Muscle layer of colon (tissue), 2 donors: ENCODE data around the gene GHRL.

Experiments used
- H3K27ac ChIP-seq: one replicate; pipeline ENCODE4 v1.7.0; 2013; ENCODE audit warnings: low read depth, mild to moderate bottlenecking, low read length, moderate library complexity
- H3K27me3 ChIP-seq, 2 donors: one replicate each; pipeline ENCODE4 v1.7.0; 2013; ENCODE audit warnings: low read length in 2 of 2, mild to moderate bottlenecking in 2 of 2; ENCODE audit not compliant: insufficient read depth in 2 of 2, control insufficient read depth in 1 of 2
- H3K36me3 ChIP-seq: one replicate; pipeline ENCODE4 v1.7.0; 2013; ENCODE audit warnings: mild to moderate bottlenecking, low read length; ENCODE audit not compliant: insufficient read depth
- H3K4me1 ChIP-seq: one replicate; pipeline ENCODE4 v1.7.0; 2013; ENCODE audit warnings: mild to moderate bottlenecking, low read length; ENCODE audit not compliant: insufficient read depth
- H3K4me3 ChIP-seq, 2 donors: one replicate each; pipeline ENCODE4 v1.7.0; 2013; ENCODE audit warnings: low read length in 2 of 2, low read depth in 1 of 2, mild to moderate bottlenecking in 1 of 2, moderate library complexity in 1 of 2
- H3K9ac ChIP-seq: one replicate; pipeline ENCODE4 v1.7.0; 2013; ENCODE audit warnings: low read length
- H3K9me3 ChIP-seq: one replicate; pipeline ENCODE4 v1.7.0; 2013; ENCODE audit warnings: mild to moderate bottlenecking, low read length
- donor health status: abdominal sarcoma.
- donor health status: Adenocarcinoma of cecum.

GHRL gene

DNA sequence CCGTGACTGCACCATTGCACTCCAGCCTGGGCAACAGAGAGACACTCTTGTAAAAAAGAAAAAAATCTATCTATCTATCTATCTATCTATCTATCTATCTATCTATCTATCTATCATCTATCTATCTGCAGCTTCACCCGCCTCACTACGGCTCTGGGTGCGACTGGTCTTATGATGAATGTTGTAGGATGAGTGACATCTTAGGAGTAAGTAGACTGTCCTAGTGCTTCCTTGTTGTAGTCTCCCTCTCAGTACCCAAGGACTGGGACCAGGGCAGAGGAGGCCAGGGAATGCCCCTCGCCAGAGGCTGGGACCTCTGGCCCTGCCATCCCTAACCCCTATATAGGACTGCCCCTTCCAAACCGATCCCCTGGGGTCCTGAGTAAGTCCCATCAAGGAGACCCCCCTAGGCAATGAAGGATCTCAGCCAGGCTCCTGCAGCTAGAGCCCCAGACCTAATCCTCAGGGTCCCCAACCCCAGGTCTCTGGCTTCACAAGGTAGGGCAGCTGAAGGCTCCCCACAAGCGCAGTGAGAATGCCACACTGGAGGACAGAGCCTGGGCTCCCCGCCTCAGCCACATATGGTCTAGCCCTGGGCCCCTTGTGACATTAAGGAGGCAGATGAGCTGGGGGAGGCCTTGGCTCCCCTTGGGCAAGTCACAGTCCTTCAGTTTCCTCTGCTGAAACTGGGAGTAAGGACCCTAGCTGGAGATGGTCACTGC is 29.0 kb upstream of the GHRL start:
- no peaks in the 10 kb centered on the region for H3K9me3 ChIP-seq
- H3K4me1 ChIP-seq, result peaks cover 17% of the 10 kb centered on the region
- peaks cover 26% of the 10 kb centered on the region for H3K36me3 ChIP-seq
- no peak overlapping the region for H3K27ac ChIP-seq
- no peaks in the 10 kb centered on the region for H3K27me3 ChIP-seq
- H3K9ac ChIP-seq, result no peak overlapping the region
- no peak overlapping the region for H3K4me3 ChIP-seq

DNA sequence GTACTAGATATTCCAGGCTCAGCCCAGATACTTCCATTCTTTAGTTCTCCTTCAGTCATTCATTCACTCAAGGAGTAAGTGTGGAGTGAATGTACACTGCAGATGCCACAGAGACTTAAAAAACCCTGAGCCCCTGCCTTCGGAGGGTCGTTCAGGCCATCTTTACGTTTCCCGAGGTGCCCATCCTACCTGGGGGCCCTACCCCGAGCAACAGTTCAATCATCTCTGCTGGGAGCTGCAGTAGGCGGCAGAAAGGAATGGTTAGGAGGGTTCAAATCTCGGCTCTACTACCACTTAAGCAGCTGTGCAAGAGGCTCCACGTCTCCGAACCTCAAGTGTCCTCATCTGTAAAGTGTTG is 27.6 kb upstream of the GHRL start:
- H3K27me3 ChIP-seq, result no peaks in the 10 kb centered on the region

DNA sequence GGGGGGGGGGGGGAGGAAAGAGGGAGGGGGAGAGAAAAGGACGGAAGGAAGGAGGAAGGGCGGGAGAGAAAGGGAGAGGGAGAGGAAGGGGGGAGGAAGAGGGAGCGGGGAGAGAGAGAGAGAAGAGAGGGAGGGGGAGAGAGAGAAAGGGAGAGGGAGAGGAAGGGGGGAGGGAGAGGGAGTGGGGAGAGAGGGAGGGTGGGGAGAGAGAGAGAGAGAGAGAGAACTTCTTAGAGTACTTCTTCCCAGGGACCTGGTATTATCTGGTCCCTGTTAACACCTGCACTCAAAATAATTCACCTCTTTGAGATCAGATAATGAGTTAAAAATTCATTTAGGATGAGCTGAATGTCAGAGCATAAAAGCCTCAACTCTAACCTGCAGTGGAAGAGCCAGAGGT is 27.1 kb upstream of the GHRL start:
- peak overlapping the region; percentile 73 to 100 for H3K4me3 ChIP-seq
- H3K4me1 ChIP-seq, result peaks cover 17% of the 10 kb centered on the region
- H3K36me3 ChIP-seq, result peaks cover 34% of the 10 kb centered on the region
- no peak overlapping the region for H3K27ac ChIP-seq
- H3K9ac ChIP-seq, result peak overlapping the region; percentile 92
- H3K9me3 ChIP-seq, result no peaks in the 10 kb centered on the region
- H3K27me3 ChIP-seq, result no peaks in the 10 kb centered on the region

More for the DNA sequence above, 27.6 kb upstream of the GHRL start:
- Histone ChIP-seq H3K4me3 (peak overlapping the region; percentile 73 to 100), H3K4me1 (peaks cover 17% of the 10 kb centered on the region), H3K9ac (peak overlapping the region; percentile 92), H3K9me3 (no peaks in the 10 kb centered on the region), H3K27ac (peak overlapping the region; percentile 88), H3K36me3 (peaks cover 31% of the 10 kb centered on the region)

DNA sequence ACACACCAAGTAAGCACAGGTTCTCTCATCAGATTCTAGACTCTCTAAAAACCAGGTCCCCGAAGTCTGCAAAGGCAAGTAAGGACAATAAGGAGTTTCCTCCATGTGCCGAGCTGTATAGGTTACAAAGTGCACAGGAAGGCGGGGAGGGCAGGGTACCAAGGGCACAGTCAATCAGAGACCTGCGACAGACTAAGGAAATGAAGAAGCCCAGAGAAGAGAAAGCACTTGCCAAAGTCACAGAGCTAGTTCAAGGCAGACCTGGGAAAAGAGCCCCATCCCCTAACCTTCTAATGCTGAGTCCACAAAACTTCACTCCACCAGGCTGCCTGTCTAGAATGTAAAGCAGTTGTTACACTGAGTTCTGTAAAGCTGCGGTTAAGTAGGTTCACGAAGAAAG is 26.5 kb upstream of the GHRL start:
- Histone ChIP-seq H3K9me3 (no peaks in the 10 kb centered on the region), H3K9ac (no peak overlapping the region), H3K27me3 (no peaks in the 10 kb centered on the region), H3K36me3 (peaks cover 40% of the 10 kb centered on the region), H3K4me3 (no peak overlapping the region), H3K27ac (no peak overlapping the region), H3K4me1 (peaks cover 17% of the 10 kb centered on the region)

DNA sequence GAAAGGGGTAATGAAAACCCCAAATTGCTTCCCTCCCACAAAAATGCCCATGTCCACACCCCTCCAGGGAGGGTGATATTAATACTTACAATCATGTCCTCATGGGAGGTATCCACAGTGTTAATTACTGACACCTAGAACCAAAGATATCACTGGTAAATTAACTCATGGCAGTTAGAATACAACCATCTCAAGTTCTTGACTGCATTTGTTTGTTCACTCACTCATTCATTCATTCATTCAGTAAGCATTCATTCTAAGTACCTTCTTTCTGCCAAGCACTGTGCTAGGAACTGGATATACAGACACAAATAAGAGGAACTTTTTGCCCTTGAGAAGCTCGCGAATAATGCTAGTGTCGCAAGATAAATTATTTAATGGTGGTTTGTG is 25.2 kb upstream of the GHRL start:
- peaks cover 17% of the 10 kb centered on the region for H3K4me1 ChIP-seq
- H3K27ac ChIP-seq, result no peak overlapping the region
- H3K9ac ChIP-seq, result no peak overlapping the region
- no peak overlapping the region for H3K4me3 ChIP-seq
- H3K9me3 ChIP-seq, result no peaks in the 10 kb centered on the region
- peaks cover 52% of the 10 kb centered on the region for H3K36me3 ChIP-seq
- H3K27me3 ChIP-seq, result no peaks in the 10 kb centered on the region

DNA sequence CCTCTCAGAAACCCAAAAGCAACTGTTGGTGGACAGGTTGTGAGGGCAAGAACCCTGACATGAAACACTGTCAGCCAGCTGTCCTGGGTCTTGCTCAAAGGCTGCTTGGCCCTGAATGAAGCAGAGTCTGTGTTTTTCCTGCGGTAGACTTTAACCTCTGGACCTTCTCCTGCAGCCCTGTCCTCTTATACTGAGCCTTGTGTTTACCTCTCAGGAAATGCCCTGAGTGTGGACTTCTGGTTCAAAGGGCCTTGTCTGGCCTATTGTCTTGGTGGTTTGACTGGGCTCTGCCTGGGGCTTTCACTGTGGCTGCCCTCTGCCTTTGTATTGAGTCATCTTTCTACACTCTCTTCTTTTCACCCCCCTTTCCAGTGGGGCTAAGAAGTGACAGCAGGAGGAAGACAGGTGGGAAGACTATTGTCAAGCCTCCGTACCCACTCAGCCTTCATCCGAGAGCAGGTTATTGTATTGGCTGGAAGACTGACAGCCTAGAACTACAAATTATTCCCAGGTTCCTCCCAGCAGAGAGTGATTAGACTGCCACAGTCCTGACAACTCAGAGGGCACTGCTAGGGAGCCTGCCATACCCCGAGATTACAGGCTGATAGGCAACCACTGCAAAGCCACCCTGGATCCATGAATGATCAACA is 24.7 kb upstream of the GHRL start:
- Histone ChIP-seq H3K9me3 (no peaks in the 10 kb centered on the region), H3K36me3 (peaks cover 57% of the 10 kb centered on the region), H3K4me3 (no peak overlapping the region), H3K9ac (no peak overlapping the region), H3K27ac (no peak overlapping the region), H3K27me3 (no peaks in the 10 kb centered on the region), H3K4me1 (peaks cover 17% of the 10 kb centered on the region)

DNA sequence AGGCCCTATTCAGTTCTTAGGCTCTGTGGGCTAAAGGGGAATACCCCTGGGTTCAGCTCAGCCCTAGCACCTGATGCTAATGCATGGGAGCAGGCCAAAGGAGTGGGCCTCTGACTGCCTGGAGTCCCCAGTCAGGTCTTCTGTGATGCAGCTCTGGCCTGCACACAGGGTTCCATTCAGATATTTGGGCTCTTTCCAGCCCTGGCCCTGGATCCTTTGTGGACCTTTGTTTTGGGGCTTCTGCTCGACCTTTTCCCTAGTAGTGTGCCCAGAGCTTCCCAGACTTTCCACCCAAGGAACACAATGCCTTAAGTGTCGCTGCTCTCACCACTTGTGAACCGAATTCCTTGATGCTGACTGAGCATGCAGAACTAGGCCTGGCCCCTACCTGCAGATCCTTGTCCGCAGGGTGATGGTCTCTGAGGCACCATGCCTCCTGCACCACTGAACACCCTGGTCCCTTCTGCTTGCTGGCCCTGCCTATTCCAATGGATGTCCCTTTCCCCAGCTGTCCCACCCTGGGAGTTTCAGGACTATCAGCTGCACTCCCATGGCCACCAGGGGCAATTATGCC is 23.1 kb upstream of the GHRL start:
- peaks cover 71% of the 10 kb centered on the region for H3K36me3 ChIP-seq
- H3K4me3 ChIP-seq, result no peak overlapping the region
- H3K27me3 ChIP-seq, result no peaks in the 10 kb centered on the region
- H3K9ac ChIP-seq, result no peak overlapping the region
- H3K9me3 ChIP-seq, result no peaks in the 10 kb centered on the region
- H3K27ac ChIP-seq, result no peak overlapping the region
- peaks cover 17% of the 10 kb centered on the region for H3K4me1 ChIP-seq

DNA sequence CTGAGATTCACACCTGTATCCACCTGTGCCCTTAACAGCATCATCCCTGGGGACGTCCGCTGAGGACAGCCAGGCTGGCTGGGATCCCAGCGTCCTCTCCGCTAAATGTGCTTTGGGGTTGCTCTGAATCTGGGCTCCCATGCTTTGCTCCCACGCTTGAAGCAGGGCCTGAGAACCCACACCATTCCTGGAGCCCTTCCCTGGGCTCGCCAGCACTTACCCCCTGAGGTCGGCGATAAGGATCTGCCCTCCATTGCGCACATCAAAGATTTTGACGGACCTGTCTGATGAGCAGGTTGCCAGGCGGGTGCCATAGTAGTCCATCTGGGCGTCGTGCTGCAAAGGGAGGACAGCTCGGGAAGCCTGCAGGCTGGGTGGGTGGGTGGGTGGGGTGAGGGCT is 22.4 kb upstream of the GHRL start:
- no peak overlapping the region for H3K9ac ChIP-seq
- H3K36me3 ChIP-seq, result peaks cover 76% of the 10 kb centered on the region
- H3K27me3 ChIP-seq, result no peaks in the 10 kb centered on the region
- H3K4me1 ChIP-seq, result peaks cover 14% of the 10 kb centered on the region
- H3K9me3 ChIP-seq, result no peaks in the 10 kb centered on the region
- H3K27ac ChIP-seq, result no peak overlapping the region
- H3K4me3 ChIP-seq, result no peak overlapping the region

DNA sequence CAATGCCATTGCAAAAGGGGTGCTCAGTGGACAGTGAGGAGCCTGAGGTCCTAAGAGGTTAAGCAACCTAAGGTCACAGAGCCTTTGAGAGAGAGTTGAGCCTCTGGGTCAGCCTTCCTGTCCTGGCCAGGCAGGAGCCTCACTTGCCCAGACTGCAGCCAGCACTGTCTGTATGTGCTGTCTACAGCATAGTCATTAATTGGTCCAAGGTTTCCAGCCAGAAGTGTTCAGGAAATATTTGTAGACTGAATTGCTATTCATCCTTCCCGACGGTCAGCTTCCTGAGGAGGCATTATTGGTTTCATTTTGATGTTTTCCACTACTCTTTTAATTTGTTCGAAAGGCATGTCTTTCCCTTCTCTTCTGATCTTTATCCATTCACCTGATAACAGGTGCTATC is 20.1 kb upstream of the GHRL start:
- H3K27ac ChIP-seq, result no peak overlapping the region
- H3K4me3 ChIP-seq, result no peak overlapping the region
- no peaks in the 10 kb centered on the region for H3K27me3 ChIP-seq
- H3K9me3 ChIP-seq, result no peaks in the 10 kb centered on the region
- no peaks in the 10 kb centered on the region for H3K4me1 ChIP-seq
- peaks cover 77% of the 10 kb centered on the region for H3K36me3 ChIP-seq
- H3K9ac ChIP-seq, result no peak overlapping the region

DNA sequence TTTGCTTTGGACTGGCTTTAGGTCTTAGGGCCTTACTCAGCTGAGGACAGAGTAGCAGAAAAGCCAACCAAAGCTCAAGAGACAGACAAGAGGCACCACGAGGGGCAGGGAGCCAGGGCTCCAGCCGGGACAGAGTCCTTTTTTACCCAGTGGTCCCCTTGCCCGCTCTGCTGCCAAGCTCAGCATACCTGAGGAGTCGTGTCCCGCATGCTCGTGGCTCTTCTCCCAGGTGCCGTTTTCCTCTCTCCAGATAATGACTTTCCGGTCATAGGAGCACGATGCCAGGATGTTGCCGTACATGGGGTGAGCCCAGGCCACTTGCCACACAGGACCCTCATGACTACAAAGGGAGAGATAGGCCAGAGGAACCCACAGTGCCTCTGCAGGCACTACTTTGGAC is 19.6 kb upstream of the GHRL start:
- Histone ChIP-seq H3K27ac (no peak overlapping the region), H3K36me3 (peaks cover 75% of the 10 kb centered on the region), H3K27me3 (no peaks in the 10 kb centered on the region), H3K9ac (no peak overlapping the region), H3K4me3 (no peak overlapping the region), H3K4me1 (no peaks in the 10 kb centered on the region), H3K9me3 (no peaks in the 10 kb centered on the region)

DNA sequence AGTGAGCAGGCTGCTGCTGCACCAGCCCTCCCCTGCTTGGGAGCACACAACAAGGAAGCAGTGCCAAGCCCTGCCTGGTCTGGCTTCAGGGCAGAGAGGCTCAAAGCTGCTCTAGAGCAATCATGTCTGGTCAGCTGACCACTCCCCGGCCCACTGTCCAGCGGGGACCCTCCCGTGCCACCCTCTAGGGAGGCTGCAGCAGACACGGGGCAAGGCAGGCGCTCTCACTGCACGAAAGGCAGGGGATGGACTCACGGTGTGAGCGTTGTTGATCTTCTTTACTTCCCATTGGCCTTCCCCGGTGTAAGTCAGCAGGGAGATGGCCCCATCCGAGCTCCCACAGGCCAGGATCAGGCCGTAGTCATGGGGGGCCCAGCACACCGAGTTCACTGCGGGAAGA is 19.0 kb upstream of the GHRL start:
- Histone ChIP-seq H3K27ac (no peak overlapping the region), H3K4me1 (no peaks in the 10 kb centered on the region), H3K27me3 (no peaks in the 10 kb centered on the region), H3K36me3 (peaks cover 70% of the 10 kb centered on the region), H3K9me3 (no peaks in the 10 kb centered on the region), H3K4me3 (no peak overlapping the region), H3K9ac (no peak overlapping the region)

DNA sequence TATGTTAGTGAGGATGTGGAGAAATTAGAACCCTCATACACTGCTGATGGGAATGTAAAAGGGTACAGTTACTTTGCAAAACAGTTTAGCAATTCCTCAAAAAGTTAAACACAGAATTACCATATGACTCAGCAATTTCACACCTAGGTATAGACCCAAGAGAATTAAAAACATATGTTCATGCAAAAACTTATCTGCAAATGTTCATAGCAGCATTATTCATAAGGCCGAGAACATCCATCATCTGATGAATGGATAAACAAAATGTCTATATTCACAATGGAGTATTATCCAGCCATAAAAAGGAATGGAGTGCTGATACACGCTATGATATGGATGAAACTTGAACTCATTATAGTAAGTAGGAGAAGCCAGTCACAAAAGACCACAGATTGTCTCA is 17.8 kb upstream of the GHRL start:
- Histone ChIP-seq H3K4me3 (no peak overlapping the region), H3K9me3 (no peaks in the 10 kb centered on the region), H3K4me1 (no peaks in the 10 kb centered on the region), H3K36me3 (peaks cover 75% of the 10 kb centered on the region), H3K9ac (no peak overlapping the region), H3K27ac (no peak overlapping the region), H3K27me3 (no peaks in the 10 kb centered on the region)
